Left renal cortex interstitium (tissue), 4 donors: Measurements from ENCODE around the gene ZNF175. TPM values are rescaled to one million over a fixed set of nuclear protein-coding genes. Genes with fewer than 3 reads are reported as not detected.

Experiments used
- DNase-seq, 4 donors: peaks; one replicate each; pipeline ENCODE4 v3.0.0-alpha.2; 2013; ENCODE audit warnings: low read depth in 4 of 4, low spot score in 2 of 4, missing footprints in 1 of 4
- polyA plus RNA-seq, 4 donors: library from polyadenylated mRNA; unstranded; fragments of 120-200 nt; gene quantifications; one replicate each; pipeline ENCODE4 v1.2.1, GENCODE V29; 2013; ENCODE audit not compliant: insufficient read length in 4 of 4

The ZNF175 gene
- polyA plus RNA-seq, 4 donors = 16.8 to 17.7 (median 17.2) TPM

- DNase-seq = no peak
Observed at GRCh38 chr19:51549533-51550324, 21.4 kb upstream of the ZNF175 start.

GRCh38 chr19:51550848-51551672, 20.0 kb upstream of the ZNF175 start:
- no peak for DNase-seq

DNA sequence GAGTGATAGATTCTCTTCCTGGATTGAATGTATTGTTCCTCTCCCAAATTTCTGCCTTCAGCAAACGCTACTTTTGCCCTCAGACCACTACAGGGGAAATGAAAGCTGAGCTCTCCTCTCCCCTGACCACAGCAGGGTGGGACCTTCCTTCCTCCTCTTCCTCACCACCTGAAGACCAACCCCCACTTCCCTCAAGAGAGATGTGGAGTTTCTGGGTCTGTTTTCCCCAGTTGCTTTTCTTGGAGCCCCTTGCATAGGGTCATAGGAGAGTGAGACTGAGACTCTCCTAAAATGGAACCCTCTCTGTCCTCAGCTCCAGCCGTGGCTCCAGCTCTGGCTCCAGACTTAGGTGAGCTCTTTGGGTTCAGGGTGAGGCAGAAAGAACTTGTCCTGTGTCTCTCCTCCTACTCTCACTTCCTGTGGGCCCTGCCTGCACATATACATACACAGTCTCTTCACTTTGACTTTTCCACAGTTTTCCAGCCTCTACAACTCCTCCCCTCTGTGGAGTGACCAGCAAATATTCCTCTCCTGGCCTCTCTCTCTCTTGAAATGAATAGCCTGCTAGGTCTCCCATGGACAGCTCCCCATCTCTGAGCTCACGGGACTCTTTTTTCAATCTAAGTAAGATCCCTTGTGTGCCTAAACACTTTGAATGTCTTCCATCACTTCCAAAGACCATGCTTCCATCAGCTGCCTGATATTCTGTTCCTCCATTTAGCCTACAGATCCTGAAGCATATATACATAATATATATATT, 19.2 kb upstream of the ZNF175 start:
- DNase-seq = no peak

- DNase-seq = no peak
Observed at GRCh38 chr19:51552608-51552995, 18.5 kb upstream of the ZNF175 start.

DNA sequence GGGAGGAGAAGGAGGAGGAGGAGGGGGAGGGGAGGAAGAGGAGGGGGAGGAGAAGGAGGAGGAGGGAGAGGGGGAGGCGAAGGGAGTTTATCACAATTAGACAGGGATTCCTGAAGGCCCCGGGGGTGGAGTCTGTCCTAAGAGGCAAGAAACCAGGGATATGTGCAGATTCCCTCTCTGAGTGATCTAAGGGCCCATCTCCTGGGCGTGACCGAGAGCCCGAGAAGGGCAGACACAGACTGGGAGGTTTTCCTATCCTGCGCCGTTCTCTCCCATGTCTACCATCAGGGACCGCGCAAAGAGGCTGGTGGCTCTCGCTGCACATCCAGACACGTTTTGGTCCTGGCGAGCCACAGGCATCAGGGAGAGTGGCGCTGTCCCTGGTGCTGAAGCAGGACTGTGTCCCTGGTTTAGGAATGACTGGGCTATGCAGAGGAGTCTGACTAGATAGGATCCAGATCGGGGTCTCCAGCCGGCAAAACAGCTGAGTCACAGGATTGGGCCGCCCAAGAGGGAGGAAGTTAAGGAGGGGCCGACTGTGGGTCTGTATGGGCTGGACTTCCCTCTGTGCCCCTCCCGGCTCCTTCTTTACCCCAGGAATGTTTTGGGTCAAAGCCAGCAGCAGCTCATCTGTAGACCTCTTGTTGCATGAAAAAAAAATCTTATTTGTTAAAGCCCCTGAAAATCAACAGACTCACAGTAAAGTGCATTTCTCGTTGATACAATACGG, 17.9 kb upstream of the ZNF175 start:
- peak; percentile 52 to 84 (median 70) for DNase-seq

DNA sequence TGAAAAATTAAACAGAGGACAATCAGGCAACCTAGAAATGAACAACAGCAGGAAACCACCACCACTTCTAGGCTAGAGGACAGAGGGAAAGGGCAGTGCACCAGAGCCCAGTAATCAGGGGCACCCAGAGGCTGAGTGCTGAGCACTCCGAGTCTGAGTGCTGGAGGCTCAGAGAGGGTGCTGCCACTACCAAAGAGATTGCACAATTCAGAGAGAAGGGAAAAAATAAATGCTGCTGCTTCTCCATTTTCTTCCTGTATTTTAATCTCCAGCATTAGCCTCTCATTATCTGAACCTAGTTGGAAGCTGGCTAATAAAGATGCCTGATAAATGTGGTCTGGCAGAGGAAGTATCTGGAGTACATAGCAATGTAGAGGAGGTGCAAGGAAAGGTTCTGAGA, 11.8 kb upstream of the ZNF175 start:
- DNase-seq = no peak

GRCh38 chr19:51560339-51560738, 10.7 kb upstream of the ZNF175 start:
- no peak for DNase-seq

- DNase-seq = no peak
Observed at GRCh38 chr19:51564791-51565190, 6.3 kb upstream of the ZNF175 start.

GRCh38 chr19:51565583-51565982, 5.5 kb upstream of the ZNF175 start:
- no peak for DNase-seq

- DNase-seq = no peak
Observed at GRCh38 chr19:51566489-51567100, 4.5 kb upstream of the ZNF175 start.

DNA sequence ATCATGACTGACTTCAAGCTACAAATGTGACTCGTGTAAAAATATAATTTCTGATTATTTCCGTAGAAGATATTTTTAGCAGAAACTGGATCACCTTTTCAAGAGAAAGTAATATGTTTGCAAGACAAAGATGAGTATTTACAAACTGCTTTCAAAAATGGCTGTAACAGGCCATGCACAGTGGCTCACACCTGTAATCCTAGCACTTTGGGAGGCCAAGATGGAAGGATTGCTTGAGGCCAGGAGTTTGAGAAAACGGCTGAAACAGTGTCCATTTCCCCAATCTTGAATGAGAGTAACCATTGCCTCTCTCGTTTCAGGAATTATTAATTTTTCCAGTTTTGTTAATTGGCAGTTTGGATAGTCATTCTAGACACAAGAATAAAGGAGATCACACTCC, 3.5 kb upstream of the ZNF175 start:
- DNase-seq = no peak

- no peak for DNase-seq
Observed at GRCh38 chr19:51568456-51568855, 2.6 kb upstream of the ZNF175 start.

DNA sequence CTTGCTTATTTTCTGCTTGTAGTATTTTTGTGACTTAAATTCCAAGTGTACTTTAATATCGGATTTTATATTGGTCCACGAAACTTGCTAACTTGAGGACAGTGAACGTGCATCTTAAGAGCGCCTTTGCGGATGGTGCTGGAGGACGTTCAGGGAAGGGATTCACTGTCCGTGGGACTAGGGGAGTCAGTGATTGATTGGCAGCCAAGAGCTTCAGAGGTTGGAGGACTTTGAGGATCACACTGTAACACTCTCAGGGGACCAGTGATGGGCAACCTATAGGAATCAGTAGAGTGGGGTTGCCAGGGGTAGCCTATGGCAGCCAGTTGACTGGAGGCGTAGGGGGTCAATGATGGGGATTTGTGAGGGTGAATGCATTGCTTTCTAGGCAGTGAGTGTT, 516 bp downstream of the ZNF175 start:
- no peak for DNase-seq

- DNase-seq = no peak
Observed at GRCh38 chr19:51572410-51572809, 1.3 kb downstream of the ZNF175 start.

DNA sequence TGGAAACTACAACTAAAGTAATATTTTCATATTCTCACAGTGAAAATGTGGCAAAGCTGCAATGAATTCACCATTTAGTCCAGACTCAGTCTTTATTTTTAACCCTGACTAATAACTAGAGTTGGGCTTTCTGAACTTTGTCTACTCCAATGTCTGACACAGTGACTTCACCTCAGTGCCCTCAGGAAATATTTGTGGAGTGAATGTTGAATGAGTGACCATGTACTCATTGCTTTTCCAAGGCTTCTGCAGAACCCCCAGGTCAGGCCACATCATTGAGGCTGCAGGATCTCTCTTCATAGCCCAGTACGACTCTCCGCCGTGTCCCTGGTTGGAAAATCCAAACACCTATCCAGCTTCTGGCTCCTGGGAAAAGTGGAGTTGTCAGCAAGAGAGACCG, 1.8 kb downstream of the ZNF175 start:
- DNase-seq = no peak

DNA sequence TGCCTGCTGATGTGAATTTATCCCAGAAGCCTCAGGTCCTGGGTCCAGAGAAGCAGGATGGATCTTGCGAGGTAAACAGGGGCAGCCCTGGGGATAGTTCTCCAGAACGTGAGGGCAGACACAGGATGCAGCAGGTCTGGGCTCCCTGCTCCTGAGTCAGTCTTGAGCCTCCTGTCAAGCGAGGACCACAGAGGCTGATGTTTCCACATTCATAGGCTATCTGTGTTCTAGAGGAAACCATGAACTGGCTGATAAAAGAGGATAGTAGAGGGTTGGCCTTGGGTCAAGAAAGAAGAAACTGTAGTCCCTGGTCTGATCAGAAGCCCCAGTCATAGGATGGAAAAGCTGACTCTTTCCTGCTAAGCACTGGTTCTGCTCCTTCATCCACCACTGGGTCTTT, 2.2 kb downstream of the ZNF175 start:
- no peak for DNase-seq

DNA sequence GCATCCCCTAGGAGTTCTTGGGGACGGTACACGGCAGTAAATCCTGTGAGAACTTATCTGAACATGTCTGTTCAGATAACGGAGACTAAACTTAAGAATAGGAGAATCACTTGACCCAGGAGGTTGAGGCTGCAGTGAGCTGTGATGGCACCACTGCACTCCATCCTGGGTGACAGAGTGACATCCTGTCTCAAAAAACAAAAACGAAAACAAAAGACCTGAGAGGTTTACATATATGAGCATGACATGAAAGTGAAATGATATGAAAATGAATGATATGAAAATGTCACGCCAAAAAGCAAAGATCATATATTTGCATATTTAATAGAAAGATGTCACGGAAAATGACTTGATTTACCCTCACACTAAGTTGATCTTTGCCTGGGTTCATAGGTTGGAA, 5.8 kb downstream of the ZNF175 start:
- no peak for DNase-seq

DNA sequence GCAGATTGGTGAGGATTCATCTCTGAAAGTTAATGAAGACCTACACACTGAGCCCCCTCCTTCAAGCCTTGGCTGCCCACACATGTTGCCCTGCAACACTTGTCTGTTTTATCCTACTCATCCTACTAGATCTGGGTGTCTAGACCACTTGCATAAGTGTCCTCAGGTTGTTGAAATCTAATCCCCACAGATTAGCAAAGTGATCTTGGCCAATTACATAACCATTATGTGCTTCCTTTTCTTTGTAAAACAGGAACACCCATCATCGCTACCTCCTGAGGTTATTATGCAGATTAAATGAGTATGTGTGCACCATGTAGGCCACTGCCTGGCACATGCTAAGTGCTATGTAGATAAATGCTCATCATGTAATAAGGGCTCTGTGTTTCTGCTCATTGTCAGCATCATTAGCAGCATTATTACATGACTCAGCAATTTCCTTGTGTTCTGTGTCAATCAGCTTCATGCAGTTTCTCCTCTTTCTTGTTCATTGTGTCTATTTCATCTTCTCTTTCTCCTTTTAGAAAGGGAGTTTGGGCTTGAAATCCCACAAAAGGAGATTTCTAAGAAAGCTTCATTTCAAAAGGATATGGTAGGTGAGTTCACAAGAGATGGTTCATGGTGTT, 15.1 kb downstream of the ZNF175 start:
- no peak for DNase-seq

DNA sequence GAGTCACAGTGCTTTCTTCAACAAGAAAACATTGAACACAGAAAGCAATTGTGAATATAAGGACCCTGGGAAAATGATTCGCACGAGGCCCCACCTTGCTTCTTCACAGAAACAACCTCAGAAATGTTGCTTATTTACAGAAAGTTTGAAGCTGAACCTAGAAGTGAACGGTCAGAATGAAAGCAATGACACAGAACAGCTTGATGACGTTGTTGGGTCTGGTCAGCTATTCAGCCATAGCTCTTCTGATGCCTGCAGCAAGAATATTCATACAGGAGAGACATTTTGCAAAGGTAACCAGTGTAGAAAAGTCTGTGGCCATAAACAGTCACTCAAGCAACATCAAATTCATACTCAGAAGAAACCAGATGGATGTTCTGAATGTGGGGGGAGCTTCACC, 15.7 kb downstream of the ZNF175 start:
- DNase-seq = no peak
